Suppressor macrophage treated with lipopolysaccharide for 1 hour (primary cell): ENCODE measurements around the gene CARD19.

Experiments
- DNase-seq, 3 donors: peaks; one replicate each; pipeline ENCODE4 v3.0.0-alpha.2; 2020 to 2022

The CARD19 gene

GRCh38 chr9:93064392-93065134 lies 31.5 kb upstream of the CARD19 start:
- peak; percentile 66 to 74 (median 72) for DNase-seq

GRCh38 chr9:93065135-93065720 lies 30.8 kb upstream of the CARD19 start:
- peak; percentile 38 to 55 (median 42) for DNase-seq

- peak; percentile 26 to 52 (median 38) for DNase-seq
These were observed 28.9 kb upstream of the CARD19 start for GRCh38 chr9:93066978-93067603.

GRCh38 chr9:93068956-93069355 lies 27.1 kb upstream of the CARD19 start:
- DNase-seq, result peak; percentile 30 to 39 (median 36)

- DNase-seq, result no peak
These were observed 24.6 kb upstream of the CARD19 start for GRCh38 chr9:93071464-93071863.

- DNase-seq, result no peak
These were observed 23.6 kb upstream of the CARD19 start for GRCh38 chr9:93072383-93072795.

GRCh38 chr9:93076101-93076791 lies 19.8 kb upstream of the CARD19 start:
- DNase-seq, result no peak

- DNase-seq, result no peak
These were observed 19.3 kb upstream of the CARD19 start for GRCh38 chr9:93076792-93077128.

- no peak for DNase-seq
These were observed 18.6 kb upstream of the CARD19 start for GRCh38 chr9:93077367-93077766.

- no peak for DNase-seq
These were observed 18.2 kb upstream of the CARD19 start for GRCh38 chr9:93077811-93078210.

- no peak for DNase-seq
These were observed 16.6 kb upstream of the CARD19 start for GRCh38 chr9:93079371-93079770.

GRCh38 chr9:93080406-93080805 lies 15.6 kb upstream of the CARD19 start:
- DNase-seq, result no peak

GRCh38 chr9:93081081-93081529 lies 14.9 kb upstream of the CARD19 start:
- no peak for DNase-seq

GRCh38 chr9:93081931-93082330 lies 14.1 kb upstream of the CARD19 start:
- DNase-seq, result peak; percentile 61 to 79 (median 67)

- DNase-seq, result no peak
These were observed 13.1 kb upstream of the CARD19 start for GRCh38 chr9:93082841-93083411.

- peak in 2 of 3 donors; percentile 26 to 57 for DNase-seq
These were observed 12.2 kb upstream of the CARD19 start for GRCh38 chr9:93083592-93084470.

- no peak for DNase-seq
These were observed 11.5 kb upstream of the CARD19 start for GRCh38 chr9:93084471-93084881.

- no peak for DNase-seq
These were observed 10.3 kb upstream of the CARD19 start for GRCh38 chr9:93085676-93086075.

GRCh38 chr9:93086447-93087224 lies 9.4 kb upstream of the CARD19 start:
- DNase-seq, result no peak

GRCh38 chr9:93087971-93088655 lies 7.9 kb upstream of the CARD19 start:
- DNase-seq, result no peak

- no peak for DNase-seq
These were observed 7.4 kb upstream of the CARD19 start for GRCh38 chr9:93088656-93089015.
